Coronary artery (tissue), 2 donors: ENCODE measurements around the gene FLVCR1.

Experiments used
- DNase-seq: peaks from one replicate; pipeline ENCODE4 v3.0.0-alpha.2; 2017; ENCODE audit warnings: low spot score
- H3K27ac ChIP-seq, 2 donors: fragments of 200-600 bp; sonication (generic); one replicate each; pipeline ENCODE4 v1.5.1; 2016 to 2019
- H3K4me3 ChIP-seq: fragments of 200-600 bp; sonication (generic); 2 replicates; pipeline ENCODE4 v1.5.1; 2016; ENCODE audit warnings: mild to moderate bottlenecking, moderate library complexity
- TF ChIP-seq, protein P1 (sequence below): fragments of 200-600 bp; sonication (generic); IDR thresholded peaks from one replicate; pipeline ENCODE4 v1.5.1; 2019; ENCODE audit warnings: antibody characterized with exemption

FLVCR1 gene

DNA sequence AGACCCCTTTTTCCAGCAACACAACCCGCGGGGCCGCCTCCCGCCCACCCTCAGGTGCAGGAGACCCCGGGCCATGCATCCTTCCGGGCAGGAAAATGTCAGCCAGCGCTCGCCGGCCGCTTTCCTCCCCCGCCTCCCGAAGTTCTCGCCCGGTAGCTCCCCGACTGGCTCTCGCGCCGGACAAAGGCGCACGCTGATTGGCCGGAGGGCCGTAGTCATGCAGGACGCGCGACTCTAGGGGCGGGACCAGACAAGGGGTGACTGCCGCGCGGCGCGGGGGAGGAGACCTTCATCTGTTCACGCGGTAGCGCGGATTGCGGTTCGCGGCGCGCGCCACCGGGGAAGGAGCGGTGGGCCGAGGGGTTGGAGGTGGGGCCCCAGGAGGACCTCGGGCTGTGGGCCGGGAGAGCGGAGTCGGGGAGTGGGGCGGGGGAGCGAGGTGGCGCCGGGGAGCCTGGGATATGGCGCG lies at the start of gene FLVCR1:
FLVCR1 (plus strand) TSS at position 284 of the 469 bp plus-strand sequence; CDS start at position 462, 178 bp downstream.
- peak within 1 kb of the TSS; percentile 92 for H3K27ac ChIP-seq
- H3K4me3 ChIP-seq = peak within 1 kb of the TSS; percentile 90
- TF ChIP-seq, protein P1, sequence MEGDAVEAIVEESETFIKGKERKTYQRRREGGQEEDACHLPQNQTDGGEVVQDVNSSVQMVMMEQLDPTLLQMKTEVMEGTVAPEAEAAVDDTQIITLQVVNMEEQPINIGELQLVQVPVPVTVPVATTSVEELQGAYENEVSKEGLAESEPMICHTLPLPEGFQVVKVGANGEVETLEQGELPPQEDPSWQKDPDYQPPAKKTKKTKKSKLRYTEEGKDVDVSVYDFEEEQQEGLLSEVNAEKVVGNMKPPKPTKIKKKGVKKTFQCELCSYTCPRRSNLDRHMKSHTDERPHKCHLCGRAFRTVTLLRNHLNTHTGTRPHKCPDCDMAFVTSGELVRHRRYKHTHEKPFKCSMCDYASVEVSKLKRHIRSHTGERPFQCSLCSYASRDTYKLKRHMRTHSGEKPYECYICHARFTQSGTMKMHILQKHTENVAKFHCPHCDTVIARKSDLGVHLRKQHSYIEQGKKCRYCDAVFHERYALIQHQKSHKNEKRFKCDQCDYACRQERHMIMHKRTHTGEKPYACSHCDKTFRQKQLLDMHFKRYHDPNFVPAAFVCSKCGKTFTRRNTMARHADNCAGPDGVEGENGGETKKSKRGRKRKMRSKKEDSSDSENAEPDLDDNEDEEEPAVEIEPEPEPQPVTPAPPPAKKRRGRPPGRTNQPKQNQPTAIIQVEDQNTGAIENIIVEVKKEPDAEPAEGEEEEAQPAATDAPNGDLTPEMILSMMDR = no peak
- peak; percentile 99 for DNase-seq

- H3K4me3 ChIP-seq = no peak overlapping the region
- DNase-seq = no peak
- no peak overlapping the region for H3K27ac ChIP-seq
- TF ChIP-seq, protein P1 = no peak
These were observed 43.3 kb upstream of the FLVCR1 start for GRCh38 chr1:212814537-212815334.

DNA sequence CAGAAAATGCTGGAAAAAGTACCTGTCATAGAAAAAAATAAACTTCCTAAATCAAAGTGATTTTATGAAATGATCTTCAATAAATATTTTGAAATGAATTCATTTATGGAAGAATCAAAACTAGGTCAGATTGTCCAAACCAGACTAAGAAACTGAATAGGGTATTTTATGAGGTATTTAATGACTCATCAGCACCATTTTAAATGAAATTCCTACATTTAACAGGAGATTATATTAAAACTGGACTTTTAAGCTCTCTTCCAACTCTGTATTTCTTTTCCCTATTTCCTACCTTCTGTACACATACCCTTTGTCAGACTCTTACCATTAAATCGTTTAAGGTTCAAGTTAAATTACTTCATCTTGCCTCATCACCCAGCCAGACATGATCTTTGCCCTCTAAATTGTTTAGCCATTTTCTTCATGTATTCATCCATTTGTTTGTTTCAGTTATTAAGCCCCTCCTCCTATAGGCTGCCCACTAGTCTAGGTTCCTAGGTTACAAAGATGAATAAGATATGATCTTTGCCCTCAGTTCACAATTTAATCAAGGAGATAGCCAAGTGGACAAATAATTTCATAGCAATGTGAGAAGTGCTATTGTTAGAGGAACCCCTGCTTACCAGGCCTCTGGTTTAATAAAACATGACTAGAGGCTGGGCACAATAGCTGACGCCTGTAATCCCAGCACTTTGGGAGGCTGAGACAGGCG lies 41.4 kb upstream of the FLVCR1 start:
- Histone ChIP-seq H3K4me3 (no peak overlapping the region), H3K27ac (no peak overlapping the region)
- TF ChIP-seq, protein P1 = no peak
- no peak for DNase-seq

DNA sequence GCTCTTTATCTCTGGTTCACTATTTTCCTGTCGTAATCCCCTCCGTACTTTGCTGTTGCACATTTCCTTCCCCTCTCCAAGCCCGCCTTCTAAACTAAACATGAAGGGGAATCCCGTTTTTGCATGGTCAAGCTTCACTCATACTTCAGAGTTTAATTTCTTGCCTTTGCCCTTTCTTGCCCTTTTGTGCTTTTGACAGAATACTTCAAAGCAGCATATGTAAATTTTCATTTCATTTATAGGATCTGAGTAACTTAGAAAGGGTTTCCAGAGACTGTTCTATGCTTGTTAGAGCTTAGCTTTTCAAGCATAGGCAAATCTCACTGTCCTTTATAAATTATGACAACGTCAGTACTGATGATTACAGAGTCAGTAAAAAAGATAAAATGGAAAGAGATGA lies 38.3 kb upstream of the FLVCR1 start:
- TF ChIP-seq, protein P1 = no peak
- H3K27ac ChIP-seq = no peak overlapping the region
- no peak overlapping the region for H3K4me3 ChIP-seq
- DNase-seq = no peak

DNA sequence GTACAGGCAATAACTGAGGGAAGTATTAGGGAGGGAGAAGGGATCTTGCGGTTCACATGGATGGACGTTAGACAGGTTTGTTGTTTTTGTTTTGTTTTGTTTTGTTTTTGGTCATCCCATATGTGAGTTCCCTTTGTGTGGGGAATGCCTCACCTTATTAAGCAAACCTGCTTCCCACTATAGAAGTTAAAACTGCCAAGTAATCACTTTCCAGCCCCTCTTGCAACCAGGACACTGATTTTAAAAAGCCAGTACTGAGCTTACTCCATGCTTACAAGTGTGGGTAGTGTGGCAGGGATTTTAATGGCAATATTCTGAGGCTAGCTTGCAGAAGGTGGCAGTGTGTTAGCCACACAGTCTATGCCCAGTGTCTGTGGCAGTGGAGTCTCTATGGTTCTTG lies 37.1 kb upstream of the FLVCR1 start:
- no peak for DNase-seq

DNA sequence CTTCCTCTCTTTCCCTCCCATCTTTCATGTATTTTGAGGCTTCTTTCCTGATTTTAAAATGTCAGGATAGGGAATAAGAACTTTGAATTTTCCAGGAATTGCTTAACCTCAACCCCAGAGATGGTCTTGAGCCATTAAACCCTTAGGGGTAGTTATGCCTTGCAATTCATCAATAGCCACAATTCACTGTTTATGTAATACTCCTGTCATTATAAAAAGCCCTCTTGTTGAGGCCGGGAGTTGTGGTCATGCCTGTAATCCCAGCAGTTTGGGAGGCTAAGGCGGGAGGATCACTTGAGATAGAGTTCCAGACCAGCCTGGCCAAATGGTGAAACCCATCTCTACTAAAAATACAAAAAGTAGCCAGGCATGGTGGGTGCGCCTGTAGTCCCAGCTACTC lies 35.1 kb upstream of the FLVCR1 start:
- no peak overlapping the region for H3K4me3 ChIP-seq
- DNase-seq = no peak
- TF ChIP-seq, protein P1 = no peak
- H3K27ac ChIP-seq = no peak overlapping the region

More for the DNA sequence above, 37.1 kb upstream of the FLVCR1 start:
- TF ChIP-seq, protein P1 = no peak
- no peak overlapping the region for H3K27ac ChIP-seq
- H3K4me3 ChIP-seq = no peak overlapping the region
